HL-60 (cell line): ENCODE data around the gene NTRK2.

Experiments
- DNase-seq, 2 experiments: peaks; one replicate each; pipeline ENCODE4 v3.0.0-alpha.2; 2010 to 2020; ENCODE audit warnings: low read depth in 1 of 2, low spot score in 1 of 2
- H3K27ac ChIP-seq: fragments of 250-450 bp; sonication (Bioruptor Pico); replicated peaks from 2 replicates; pipeline ENCODE4 v1.5.1; 2020; ENCODE audit warnings: mild to moderate bottlenecking, moderate library complexity
- H3K27me3 ChIP-seq: fragments of 250-450 bp; sonication (Bioruptor Pico); 2 replicates; pipeline ENCODE4 v1.5.1; 2021; ENCODE audit warnings: mild to moderate bottlenecking, moderate library complexity; ENCODE audit not compliant: insufficient read depth, poor library complexity, severe bottlenecking
- H3K4me3 ChIP-seq: replicated peaks from 2 replicates; pipeline ENCODE4 v1.5.1; 2011; ENCODE audit warnings: mild to moderate bottlenecking, control low read depth, low read length; ENCODE audit not compliant: insufficient read depth
- CTCF ChIP-seq: IDR thresholded peaks from one replicate; pipeline ENCODE4 v1.5.1; 2011; ENCODE audit warnings: low read length, control low read depth, inconsistent platforms; ENCODE audit not compliant: insufficient read depth
- GABPA ChIP-seq: IDR thresholded peaks from 2 replicates; pipeline ENCODE4 v1.6.1; 2012; ENCODE audit warnings: low read depth
- POLR2AphosphoS5 ChIP-seq: IDR thresholded peaks from 2 replicates; pipeline ENCODE4 v1.6.1; 2012; ENCODE audit warnings: low read depth
- SPI1 ChIP-seq: IDR thresholded peaks from 2 replicates; pipeline ENCODE4 v1.6.1; 2012; ENCODE audit warnings: low read depth, mild to moderate bottlenecking, borderline replicate concordance
- TF ChIP-seq, protein P1 (sequence below): IDR thresholded peaks from 2 replicates; pipeline ENCODE4 v1.6.1; 2012; ENCODE audit warnings: low read depth; ENCODE audit not compliant: insufficient replicate concordance

Gene NTRK2

GRCh38 chr9:84929068-84929467, 259.5 kb downstream of the NTRK2 start:
- H3K27me3 ChIP-seq: no peaks in the 10 kb centered on the region
- H3K4me3 ChIP-seq: no peak overlapping the region
- no peak overlapping the region for H3K27ac ChIP-seq
- no peak for TF ChIP-seq CTCF
- no peak for TF ChIP-seq POLR2AphosphoS5
- no peak for TF ChIP-seq GABPA
- DNase-seq: no peak

- no peak for TF ChIP-seq SPI1
- no peak for TF ChIP-seq GABPA
- TF ChIP-seq POLR2AphosphoS5: no peak
- TF ChIP-seq, protein P1, sequence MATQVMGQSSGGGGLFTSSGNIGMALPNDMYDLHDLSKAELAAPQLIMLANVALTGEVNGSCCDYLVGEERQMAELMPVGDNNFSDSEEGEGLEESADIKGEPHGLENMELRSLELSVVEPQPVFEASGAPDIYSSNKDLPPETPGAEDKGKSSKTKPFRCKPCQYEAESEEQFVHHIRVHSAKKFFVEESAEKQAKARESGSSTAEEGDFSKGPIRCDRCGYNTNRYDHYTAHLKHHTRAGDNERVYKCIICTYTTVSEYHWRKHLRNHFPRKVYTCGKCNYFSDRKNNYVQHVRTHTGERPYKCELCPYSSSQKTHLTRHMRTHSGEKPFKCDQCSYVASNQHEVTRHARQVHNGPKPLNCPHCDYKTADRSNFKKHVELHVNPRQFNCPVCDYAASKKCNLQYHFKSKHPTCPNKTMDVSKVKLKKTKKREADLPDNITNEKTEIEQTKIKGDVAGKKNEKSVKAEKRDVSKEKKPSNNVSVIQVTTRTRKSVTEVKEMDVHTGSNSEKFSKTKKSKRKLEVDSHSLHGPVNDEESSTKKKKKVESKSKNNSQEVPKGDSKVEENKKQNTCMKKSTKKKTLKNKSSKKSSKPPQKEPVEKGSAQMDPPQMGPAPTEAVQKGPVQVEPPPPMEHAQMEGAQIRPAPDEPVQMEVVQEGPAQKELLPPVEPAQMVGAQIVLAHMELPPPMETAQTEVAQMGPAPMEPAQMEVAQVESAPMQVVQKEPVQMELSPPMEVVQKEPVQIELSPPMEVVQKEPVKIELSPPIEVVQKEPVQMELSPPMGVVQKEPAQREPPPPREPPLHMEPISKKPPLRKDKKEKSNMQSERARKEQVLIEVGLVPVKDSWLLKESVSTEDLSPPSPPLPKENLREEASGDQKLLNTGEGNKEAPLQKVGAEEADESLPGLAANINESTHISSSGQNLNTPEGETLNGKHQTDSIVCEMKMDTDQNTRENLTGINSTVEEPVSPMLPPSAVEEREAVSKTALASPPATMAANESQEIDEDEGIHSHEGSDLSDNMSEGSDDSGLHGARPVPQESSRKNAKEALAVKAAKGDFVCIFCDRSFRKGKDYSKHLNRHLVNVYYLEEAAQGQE: no peak
- TF ChIP-seq CTCF: no peak
- no peak overlapping the region for H3K4me3 ChIP-seq
- DNase-seq: no peak
- no peaks in the 10 kb centered on the region for H3K27me3 ChIP-seq
- no peak overlapping the region for H3K27ac ChIP-seq
Measured at GRCh38 chr9:84932915-84933527, 263.5 kb downstream of the NTRK2 start.

DNA sequence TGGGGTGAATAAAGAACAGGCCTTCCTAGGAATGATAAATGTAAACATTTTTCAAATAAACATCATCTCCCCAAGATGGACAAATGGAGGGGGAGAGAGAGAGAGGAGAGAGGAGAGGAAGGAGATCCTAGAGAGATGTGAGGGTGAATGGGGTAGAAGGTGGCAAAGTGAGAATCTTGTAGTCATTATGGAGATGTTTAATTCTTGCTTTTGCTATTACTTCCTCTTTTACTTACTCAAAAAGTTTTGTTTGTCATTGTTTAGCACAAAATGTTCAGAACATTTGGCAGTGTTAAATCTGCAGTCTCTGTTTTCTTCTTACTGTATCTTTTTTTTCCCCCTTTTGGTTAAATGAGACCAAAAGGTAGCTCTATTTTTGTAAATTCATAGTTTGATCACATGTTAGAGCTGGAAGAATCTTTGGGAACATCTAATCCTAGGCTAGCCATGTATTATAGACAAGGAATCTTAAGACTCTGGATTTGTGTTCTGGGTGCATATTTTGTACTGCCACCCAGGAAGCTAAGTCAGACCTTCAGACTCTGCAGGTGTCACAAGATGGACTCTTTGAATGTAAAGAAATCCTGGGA, 266.1 kb downstream of the NTRK2 start:
- Histone ChIP-seq H3K27ac (no peak overlapping the region), H3K4me3 (no peak overlapping the region), H3K27me3 (no peaks in the 10 kb centered on the region)
- no peak for TF ChIP-seq GABPA
- TF ChIP-seq CTCF: no peak
- TF ChIP-seq POLR2AphosphoS5: no peak
- TF ChIP-seq, protein P1: no peak
- no peak for DNase-seq

DNA sequence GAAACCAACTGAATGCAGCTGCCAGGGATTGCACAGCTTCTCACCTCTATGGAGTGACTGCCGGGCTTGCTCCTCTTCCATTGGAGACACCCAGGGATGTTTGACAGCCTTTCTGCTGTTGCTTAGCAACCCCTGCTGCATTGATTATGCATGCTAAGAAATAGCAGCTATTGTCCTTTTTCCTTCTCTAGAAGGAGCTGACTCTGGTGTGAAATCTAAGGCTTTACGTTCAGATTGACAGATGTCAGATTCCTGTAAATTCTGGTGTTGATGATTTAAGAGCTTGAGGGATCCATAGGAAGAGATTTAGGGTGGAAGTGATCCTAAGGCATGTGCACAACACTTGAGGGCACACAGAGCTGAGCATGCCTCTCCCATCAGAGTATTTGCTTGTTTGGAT, 267.7 kb downstream of the NTRK2 start:
- no peak overlapping the region for H3K27ac ChIP-seq
- TF ChIP-seq CTCF (no peak), POLR2AphosphoS5 (no peak)
- TF ChIP-seq, protein P1: no peak
- H3K4me3 ChIP-seq: no peak overlapping the region
- DNase-seq: no peak
- H3K27me3 ChIP-seq: no peaks in the 10 kb centered on the region
